GM21447 (cell line): ENCODE results near the gene ZNF555.
A peak's percentile ranks its signal among the peaks of the same experiment; 100 is the strongest.
"Not testable (repeated sequence)": the region's sequence is repeated elsewhere in the genome, so short reads cannot be mapped to it uniquely, and the experiment has no call there.

Experiments
- ATAC-seq: cut with Tn5 transposase; IDR thresholded peaks from one replicate; pipeline ENCODE4 v1.9.1; 2021; ENCODE audit not compliant: unreplicated experiment

The ZNF555 gene

DNA sequence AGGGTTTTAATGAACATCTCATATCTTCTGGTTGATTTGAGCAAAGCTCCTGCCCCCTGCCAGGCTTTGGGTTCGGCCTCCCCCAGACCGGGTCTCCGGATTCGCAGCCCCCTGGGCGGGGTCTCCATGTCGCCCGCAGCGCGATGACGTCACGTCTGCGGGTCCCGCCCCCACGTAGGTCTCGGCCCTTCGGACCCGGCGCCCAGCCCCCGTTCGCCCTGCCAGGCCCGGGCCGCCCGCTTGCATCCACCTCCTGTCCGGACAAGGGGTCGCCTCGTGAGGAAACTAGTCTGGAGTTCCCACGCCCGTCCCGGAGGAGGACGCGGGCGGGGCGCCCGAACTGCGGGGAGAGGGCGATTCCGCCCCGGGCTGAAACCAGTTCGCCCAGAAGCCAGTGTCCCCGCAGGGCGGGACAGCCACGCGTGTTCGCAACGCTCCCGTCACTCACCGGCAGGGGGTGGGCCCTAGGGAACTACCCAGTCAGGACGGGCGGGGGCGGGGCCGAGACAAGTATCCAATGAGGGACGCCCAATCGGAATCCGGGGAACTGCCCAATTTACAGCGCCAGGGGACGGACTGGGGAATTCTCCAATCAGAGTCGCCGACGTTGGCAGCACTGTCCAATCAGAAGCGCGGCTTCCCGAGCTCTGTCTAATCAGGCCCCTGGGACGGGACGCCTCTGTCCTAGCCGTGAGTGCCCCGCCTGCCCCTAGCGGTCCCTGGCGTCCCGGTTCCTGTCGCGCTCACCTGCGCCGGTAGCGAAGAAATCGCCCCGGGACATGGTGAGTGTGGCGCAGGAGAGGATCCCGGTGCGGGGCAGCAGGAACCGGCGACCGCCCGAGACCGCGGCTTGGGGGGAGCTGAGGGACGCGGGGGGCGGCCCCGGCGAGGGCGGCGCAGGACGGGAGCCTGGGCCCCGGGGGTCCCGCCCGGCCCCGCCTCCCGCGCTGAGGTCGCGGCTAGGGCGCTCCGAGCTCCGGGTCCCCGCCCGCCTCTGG is at the start of gene ZNF555:
Gene ZNF555, plus strand, starts transcription at position 682 of the 998 bp plus-strand sequence. Its CDS starts 98 bp downstream, at position 780.
- peak; percentile 94 for ATAC-seq

DNA sequence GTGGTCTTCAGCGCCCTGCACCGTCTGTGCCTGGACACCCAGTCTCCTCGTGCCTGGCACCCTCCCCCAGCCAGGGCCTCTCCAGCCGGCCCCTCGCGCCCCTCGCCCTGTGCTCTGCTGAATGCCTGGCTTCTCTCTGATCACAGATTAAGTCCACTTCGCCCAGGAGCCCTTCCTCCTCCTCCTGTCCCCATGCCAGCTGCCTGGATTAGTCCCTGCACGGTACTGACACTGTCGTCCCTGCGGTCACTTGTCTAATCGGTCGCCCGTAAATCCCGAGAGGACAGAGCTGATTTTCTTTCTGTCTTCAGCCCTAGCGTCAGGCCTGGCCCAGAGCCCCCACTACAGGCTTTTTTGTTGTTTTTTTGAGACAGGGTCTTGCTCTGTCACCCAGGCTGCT is 49.4 kb upstream of the ZNF555 start:
- ATAC-seq, result no peak

DNA sequence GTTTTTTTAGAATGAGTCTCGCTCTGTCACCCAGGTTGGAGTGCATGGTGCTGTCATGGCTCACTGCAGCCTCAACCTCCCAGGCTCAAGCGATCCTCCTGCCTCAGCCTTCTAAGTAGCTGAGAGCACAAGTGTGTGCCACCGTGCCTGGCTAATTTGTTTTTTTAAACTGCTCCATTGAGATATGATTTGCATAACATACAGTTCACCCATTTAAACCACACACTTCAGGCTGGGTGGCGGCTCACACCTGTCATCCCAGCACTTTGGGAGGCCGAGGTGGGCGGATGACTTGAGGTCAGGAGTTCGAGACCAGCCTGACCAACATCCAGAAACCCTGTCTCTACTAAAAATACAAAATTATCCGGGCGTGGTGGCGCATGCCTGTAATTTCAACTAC is 48.6 kb upstream of the ZNF555 start:
- ATAC-seq, result not testable (repeated sequence)

DNA sequence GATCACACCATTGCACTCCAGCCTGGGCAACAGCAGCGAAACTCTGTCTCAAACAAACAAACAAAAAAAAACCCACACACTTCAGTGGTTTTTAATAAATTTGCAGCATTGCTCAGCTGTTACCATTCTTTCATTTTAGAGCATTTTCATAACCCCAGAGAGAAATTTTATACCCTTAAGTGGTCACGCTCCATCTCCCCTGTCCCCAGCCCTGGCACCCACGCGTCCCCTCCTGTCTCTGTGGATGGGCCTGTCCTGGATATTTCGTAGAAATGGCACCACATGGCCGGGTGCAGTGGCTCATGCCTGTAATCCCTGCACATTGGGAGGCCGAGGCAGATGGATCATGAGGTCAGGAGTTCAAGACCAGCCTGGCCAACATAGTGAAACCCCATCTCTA is 48.1 kb upstream of the ZNF555 start:
- no peak for ATAC-seq

DNA sequence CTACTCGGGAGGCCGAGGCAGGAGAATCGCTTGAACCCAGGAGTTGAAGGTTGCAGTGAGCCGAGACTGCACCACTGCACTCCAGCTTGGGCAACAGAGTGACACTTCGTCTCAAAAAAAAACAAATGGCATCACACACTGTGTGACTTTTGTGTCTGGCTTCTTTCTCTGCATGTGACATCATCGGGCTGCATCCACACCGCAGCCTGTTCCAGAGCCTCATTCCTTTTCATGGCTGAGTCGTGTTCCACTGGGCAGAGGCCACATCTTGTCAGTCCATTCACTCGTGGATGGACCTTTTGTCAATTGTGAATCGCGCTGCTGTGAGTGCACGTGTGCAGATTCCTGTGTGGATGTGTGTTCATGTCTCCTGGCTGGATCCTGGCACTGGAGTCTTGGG is 47.7 kb upstream of the ZNF555 start:
- ATAC-seq, result no peak

DNA sequence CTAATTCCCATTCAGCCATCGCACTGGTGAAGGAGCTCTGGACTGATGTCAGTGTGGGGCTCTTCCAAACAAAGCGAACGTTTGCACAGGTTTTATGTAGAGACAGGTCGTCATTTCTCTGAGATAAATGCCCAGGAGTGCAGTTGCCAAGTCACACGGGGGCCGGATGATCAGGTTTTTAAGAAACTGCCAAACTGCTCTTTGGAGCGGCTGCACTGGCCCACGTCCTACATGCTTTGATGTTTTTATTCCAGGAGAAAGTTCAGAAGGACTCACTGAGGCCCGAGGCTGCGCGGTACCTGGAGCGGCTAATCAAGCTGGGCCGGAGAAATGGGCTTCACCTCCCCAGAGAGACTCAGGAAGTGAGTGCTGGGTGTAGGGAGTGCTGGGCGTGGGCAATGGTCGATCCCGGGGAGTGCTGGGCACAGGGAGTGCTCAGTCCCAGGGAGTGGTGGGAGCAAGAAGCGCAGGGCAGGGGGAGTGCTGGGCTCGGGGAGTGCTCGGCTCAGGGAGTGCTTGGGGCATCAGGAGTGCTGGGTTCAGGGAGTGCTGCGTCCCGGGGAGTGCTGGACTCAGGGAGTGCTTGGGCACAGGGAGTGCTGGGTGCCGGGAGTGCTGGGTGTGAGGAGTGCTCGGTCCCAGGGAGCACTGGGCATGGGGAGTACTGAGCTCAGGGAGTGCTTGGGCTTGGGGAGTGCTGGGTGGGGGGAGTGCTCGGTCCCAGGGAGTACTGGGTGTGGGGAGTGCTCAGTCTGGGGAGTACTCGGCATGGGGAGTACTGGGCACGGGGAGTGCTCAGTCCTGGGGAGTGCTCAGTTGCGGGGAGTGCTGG is 45.2 kb upstream of the ZNF555 start:
- no peak for ATAC-seq

DNA sequence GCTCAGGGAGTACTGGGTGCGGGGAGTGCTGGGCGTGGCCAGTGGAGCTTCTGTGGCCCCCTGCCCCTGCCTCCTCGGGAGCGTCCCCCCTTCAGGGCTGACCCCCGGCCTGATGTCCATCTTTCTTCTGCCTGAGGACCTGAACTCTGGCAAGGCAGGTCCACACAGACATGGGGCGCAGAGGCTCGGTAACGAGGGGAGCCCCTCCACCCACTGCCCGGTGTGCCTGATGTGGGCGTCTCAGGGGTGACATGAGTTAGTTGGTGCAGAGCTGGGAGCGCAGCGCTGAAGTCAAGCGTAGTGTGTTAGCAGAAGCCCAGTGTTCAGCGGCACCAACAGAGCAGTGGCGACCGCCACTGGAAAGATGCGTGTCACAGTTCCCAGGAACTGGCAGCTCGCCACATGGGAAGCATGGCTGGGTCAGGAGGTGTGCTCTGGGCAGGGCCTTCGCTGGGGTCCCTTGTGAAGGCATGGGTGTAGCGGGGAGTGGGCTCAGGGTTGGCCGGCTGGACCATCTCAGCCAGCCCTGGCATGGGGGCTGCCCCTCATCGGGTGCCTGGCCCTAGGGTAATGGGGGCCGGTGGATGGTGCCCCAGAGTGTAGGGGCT is 44.5 kb upstream of the ZNF555 start:
- no peak for ATAC-seq

DNA sequence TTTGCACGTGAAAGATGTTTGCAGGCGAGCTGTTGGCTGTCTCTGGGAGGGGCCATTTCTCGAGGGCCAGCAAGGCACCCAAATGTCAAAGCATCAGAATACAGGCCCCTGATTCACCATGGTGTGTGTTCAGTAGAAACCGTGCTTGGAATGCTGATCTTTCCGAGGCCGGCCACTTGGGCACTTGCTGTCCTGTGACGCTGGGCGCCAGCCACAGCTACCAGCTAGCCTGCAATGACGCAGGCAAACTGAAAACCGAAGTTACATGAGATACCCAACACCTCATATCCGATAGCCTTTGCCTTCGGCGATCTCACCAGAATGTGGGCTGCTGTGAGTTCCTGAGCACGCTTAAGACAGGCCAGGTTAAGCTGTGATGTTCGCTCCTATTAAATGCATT is 44.0 kb upstream of the ZNF555 start:
- no peak for ATAC-seq

DNA sequence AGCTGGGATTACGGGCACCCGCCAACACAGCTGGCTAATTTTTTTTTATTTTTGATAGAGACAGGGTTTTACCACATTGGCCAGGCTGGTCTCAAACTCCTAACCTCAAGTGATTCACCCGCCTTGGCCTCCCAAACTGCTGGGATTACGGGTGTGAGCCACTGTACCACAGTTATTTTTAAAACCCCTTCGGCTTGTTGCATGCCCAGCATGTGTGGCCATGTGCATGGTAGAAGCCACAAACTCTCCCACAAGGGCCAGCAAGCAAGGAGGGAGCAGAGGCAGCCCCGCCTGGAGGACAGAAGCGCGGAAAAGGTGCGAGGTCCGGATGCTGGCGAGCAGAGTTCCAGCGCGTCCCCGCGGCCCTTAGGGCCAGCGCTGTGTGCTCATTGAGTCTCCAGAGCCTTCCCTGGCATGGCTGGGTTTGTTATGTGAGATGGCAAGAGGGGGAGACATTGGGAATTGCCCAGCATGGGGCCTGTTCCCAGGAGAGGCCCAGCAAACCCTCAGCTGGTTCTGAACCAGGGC is 43.1 kb upstream of the ZNF555 start:
- ATAC-seq, result no peak

DNA sequence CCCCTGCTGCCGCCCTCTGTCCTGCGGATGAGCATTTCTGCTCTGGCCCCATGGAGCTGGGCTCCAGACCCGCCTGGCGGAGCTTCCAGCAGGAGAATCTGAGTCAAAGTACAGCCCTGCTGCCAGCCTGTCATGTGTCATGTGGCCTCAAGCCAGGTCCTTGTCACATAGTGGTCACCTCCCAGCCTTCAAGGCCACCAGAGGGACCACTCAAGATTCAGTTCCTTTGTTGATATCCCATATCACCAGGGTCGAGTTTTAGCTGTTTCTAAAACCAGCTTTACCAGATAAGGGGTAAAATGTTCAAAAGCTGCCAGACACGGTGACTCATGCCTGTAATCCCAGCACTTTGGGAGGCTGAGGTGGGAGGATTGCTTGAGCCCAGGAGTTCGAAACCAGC is 42.5 kb upstream of the ZNF555 start:
- no peak for ATAC-seq

DNA sequence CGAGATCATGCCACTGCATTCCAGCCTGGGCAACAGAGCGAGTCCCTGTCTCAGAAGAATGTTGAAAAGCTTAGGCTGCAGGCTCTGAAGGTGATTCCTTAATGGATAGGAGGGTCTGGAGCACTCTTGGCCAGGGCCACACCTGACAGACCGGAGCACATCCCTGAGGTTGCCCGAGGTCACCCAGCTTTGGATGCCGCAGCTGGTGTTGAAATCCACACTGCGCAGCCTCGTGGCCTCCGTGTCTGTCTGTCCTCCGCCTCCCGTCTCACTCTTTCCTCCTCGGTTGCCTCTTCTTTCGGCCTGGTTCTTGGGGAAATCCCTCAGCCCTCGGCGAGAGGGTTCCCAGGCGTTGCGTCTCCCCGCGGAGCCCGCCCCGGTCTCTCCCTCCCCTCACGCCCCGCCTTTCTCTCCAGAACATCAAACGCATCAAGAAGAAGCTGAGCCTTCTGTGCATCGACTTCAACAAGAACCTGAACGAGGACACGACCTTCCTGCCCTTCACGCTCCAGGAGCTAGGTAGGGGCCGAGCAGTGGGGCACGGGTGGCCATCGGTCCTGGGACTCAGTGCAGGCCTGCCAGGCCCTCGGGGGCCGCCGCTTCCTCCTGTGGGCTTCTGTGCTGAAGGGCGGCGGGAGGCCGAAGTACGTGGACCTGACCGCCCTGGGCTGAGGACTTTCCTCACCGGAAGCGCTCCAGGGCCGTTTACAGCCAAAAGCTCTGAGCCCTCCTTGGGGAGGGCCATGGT is 41.8 kb upstream of the ZNF555 start:
- no peak for ATAC-seq

DNA sequence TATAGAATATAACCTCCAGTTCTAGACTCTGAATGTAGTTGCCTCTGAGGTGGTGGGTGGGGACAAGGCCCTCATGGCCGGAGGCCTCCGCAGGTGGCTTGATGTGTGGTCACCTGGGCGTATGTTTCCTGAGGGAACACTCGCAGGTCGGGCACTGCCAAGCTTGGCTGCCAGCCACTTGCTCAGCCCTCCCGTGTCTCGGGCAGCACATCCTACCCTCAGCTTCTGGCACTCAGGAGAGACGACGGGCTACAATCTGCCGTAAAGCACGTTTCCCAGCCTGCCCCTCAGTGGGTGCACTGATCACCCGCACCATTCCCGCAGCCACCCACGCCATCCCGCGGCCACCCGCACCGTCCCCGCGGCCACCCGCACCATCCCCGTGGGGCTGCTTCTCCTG is 40.8 kb upstream of the ZNF555 start:
- ATAC-seq, result no peak

DNA sequence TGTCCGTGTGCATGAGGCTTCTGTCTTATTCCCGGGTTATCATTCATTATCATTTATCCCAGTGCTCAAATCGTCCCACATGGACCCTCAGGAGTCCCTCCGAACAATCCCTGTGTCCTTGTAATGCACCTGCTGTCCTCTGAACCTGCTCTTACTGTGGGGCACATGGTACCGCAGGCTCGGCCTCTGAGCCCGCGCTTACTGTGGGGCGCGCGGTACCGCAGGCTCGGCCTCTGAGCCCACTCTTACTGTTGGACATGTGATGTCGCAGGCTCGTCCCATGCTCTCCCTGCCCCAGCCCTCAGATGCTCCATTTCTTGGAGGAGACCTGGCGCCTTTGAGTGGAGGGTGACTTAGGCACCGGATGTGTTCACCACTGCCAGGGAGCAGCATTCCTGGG is 38.4 kb upstream of the ZNF555 start:
- ATAC-seq, result no peak

DNA sequence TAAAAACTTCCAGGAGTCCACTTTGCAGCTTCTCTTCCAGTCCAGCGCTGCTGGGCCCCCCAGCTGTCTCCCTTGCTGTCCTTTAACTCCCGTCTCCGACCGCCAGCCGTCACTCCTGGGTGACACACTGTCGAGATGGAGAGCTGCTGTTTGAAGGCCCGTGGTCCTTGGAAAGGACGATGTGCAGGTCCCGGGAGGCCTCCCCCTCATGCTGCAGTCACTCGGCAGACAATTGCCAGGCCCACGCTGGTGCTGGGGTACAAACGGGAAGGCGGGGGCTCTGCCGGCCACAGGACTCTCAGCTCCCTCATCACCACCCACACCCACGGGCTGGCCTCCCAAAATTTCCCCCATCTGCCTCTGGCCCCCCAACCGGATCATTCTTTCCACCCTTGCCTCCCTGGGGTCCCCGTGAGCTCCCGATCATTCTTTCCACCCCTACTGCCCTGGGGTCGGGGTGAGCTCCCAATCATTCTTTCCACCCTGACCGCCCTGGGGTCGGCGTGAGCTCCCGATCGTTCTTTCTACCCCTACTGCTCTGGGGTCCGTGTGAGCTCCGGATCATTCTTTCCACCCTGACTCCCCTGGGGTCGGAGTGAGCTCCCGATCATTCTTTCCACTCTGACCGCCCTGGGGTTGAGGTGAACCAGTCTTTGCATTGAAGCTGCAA is 37.7 kb upstream of the ZNF555 start:
- no peak for ATAC-seq

DNA sequence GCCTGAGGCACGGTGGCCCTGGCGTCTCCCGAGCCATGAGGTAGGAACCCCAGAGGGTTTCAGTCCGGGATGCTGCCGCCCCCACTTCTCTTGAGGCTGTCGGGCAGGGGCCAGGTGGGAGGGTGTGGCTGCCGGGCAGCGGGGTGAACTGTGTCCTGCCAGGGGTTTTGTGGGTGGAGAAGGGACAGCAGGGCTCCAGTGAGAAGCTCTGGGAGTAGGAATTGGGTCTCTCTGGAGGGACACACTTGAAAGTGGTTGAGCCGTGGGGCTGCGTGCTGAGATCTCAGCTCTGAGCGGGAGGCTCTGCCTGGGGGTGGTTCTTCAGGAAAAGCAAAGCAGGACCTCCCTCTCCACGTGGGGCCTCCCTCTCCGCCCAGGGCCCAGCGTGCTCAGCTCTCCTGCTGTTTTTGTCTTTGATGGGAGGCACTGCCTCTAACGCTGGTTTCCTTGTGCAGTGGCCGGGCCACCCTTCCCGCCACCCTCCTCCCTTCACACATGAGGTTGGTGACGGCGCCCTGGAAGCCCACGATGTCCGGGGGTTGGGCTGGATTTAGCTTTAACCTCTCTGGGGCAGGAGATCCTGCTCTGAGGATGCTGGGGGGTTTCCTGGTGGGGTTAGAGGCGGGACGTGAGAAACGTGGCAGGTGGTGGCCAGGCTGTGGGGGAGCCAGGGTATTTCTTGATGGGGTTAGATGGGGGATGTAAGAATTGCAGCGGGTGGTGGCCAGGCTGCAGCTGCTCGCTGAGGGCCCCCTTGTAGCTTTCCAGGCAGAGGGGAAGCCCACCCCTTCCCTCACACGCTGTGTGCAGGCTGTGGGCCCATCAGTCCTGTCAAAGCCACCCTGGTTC is 36.9 kb upstream of the ZNF555 start:
- ATAC-seq, result no peak

DNA sequence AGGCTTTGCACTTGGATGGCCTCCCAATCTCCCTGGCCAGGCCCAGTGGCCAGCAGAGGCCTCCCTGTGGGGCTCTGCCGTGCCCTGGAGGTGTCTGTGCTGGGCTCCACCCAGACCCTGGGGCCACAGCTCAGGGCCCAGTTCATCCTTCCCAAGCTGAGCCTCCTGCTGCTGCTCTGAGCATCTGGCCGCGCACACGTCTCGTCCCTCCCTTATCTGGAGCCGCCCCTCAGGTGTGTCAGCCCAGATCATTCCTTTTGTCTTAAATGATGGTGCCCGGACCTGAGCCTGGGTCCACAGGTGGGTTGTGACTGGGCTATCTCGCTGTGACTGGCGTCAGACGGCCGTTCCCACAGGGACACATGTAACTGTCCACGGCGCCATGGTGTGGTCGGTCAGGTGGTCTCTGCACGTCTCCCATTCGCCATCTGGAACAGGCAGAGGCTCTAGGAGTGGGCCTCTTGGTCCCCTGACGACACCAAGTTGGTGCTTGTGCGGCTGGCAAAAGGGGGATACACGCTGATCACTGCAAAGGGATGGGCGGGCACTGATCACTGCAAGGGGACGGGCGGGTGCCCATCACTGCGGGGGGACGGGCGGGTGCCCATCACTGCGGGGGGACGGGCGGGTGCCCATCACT is 35.9 kb upstream of the ZNF555 start:
- no peak for ATAC-seq

DNA sequence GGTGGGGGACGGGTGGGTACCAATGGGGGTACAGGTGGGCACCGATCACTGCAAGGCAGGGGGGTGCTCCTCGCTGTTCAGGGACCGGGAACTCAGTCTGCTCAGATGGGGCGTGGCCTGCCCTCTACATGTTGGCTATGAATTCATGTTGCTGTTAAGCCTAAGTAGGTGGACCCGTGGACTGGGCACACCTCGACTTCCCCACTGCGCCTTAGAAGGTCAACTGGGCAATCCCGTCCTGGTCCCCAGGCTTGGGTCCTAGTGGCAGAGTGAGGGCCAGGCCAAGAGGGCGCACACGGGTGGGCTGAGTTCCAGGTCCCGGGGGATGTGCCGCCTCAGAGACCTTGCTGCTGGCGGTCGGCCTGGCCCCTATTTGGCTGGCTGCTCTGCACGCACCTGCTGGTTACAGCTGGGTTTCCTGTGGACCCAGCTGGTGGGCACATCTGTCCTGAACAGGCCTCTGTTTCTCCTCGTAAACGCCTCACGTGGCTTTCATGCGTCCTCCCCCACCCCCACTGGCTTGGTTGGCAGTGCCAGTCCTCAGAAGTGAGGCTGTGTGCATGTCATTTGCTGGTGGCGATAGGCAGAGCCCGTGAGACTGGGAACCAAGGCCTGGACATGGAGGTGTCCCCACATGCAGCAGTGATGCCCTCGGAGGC is 35.2 kb upstream of the ZNF555 start:
- ATAC-seq, result no peak

DNA sequence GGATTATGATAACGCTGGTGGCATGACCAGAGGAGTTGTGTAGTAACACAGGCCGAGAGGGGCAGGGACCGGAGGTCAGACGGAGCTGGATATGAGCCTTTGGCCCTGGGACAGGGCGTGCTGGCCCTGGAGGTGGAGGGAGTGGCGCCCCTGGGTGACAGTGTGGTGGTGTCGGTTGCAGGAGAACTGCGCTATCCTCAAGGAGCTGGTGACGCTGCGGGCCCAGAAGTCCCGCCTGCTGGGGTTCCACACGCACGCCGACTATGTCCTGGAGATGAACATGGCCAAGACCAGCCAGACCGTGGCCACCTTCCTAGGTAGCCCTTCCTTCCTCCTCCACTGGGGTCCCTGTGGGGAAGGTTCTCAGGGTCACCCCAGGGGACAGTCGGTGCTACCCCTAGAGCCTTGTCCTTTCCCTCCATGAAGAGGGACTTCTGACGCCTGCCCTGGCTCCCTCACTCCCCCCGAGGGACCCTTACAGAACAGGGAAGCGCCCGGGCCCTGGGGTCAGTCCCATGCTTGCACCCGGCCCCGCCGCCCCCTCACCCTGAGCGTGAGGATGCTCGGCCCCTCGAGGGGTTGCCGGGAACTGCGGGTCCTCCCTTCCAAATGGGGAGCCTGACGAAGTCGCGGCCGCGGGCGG is 34.4 kb upstream of the ZNF555 start:
- no peak for ATAC-seq
